PC-9 (cell line): ENCODE data around the gene BLZF1. TPM values are rescaled to one million over a fixed set of nuclear protein-coding genes. Genes with fewer than 3 reads are reported as not detected.

ENCODE experiments used
- BruUV-seq: library from RNA; stranded (reverse); fragments of 400-500 nt; replicated peaks from 2 replicates; lab custom pipeline; 2021; lab: Mats Ljungman, UMichigan
- CTCF ChIA-PET: fragments of 300-600 bp; sonication (Branson Sonifier 250); formaldehyde crosslinking; loops from one replicate; lab custom pipeline; 2022; ENCODE audit warnings: antibody characterized with exemption; lab: Charles Lee
- POLR2A ChIA-PET: fragments of 300-600 bp; sonication (Branson Sonifier 250); formaldehyde crosslinking; loops from one replicate; lab custom pipeline; 2022; ENCODE audit warnings: antibody characterized with exemption; ENCODE audit not compliant: unreplicated experiment; lab: Charles Lee
- DNase-seq, 2 experiments: peaks; one replicate each; pipeline versions ENCODE4 v3.0.0 to v3.0.0-alpha.2; 2015 to 2022; ENCODE audit warnings: mixed read lengths in 1 of 2
- H2AFZ ChIP-seq: fragments of 200-600 bp; sonication (generic); 2 replicates; pipeline ENCODE4 v1.8.1; 2017; ENCODE audit warnings: antibody characterized with exemption
- H3F3A ChIP-seq: fragments of 200-600 bp; sonication (generic); 2 replicates; pipeline ENCODE4 v1.8.1; 2017; ENCODE audit warnings: antibody characterized with exemption, mild to moderate bottlenecking, low read depth; ENCODE audit not compliant: insufficient read depth
- H3K27ac ChIP-seq: fragments of 200-600 bp; sonication (generic); 2 replicates; pipeline ENCODE4 v1.6.1; 2016; ENCODE audit warnings: mixed run types
- H3K27me3 ChIP-seq: fragments of 200-600 bp; sonication (generic); 2 replicates; pipeline ENCODE4 v1.6.1; 2016; ENCODE audit warnings: low read depth, mixed run types; ENCODE audit not compliant: insufficient read depth
- H3K36me3 ChIP-seq: fragments of 200-600 bp; sonication (generic); 2 replicates; pipeline ENCODE4 v1.6.1; 2016; ENCODE audit warnings: low read depth, mixed run types
- H3K4me1 ChIP-seq: fragments of 200-600 bp; sonication (generic); replicated peaks from 2 replicates; pipeline ENCODE4 v1.6.1; 2016; ENCODE audit warnings: mixed run types; ENCODE audit not compliant: insufficient read depth
- H3K4me2 ChIP-seq: fragments of 200-600 bp; sonication (generic); 2 replicates; pipeline ENCODE4 v1.6.1; 2017; ENCODE audit warnings: mixed run types
- H3K4me3 ChIP-seq: fragments of 200-600 bp; sonication (generic); 2 replicates; pipeline ENCODE4 v1.6.1; 2016; ENCODE audit warnings: mixed run types
- H3K79me2 ChIP-seq: fragments of 200-600 bp; sonication (generic); 2 replicates; pipeline ENCODE4 v1.6.1; 2017; ENCODE audit warnings: low read depth, mixed run types
- H3K9me2 ChIP-seq: fragments of 200-600 bp; sonication (generic); 2 replicates; pipeline ENCODE4 v1.8.1; 2017; ENCODE audit warnings: mild to moderate bottlenecking; ENCODE audit not compliant: insufficient read depth
- H3K9me3 ChIP-seq: fragments of 200-600 bp; sonication (generic); 2 replicates; pipeline ENCODE4 v1.8.1; 2016; ENCODE audit warnings: low read depth; ENCODE audit not compliant: insufficient read depth
- H4K20me1 ChIP-seq: fragments of 200-600 bp; sonication (generic); 2 replicates; pipeline ENCODE4 v1.8.1; 2017; ENCODE audit not compliant: insufficient read depth
- EZH2 ChIP-seq: fragments of 200-600 bp; sonication (generic); IDR thresholded peaks from 2 replicates; pipeline ENCODE4 v1.8.0; 2017; ENCODE audit warnings: antibody characterized with exemption, low read depth
- intact Hi-C: fragments of 100-400 bp; cut with micrococcal nuclease; formaldehyde crosslinking; loops from one replicate; pipeline ENCODE4 v1.10.0; 2022; ENCODE audit not compliant: unreplicated experiment
- total RNA-seq: library from RNA; stranded (reverse); gene quantifications from 2 replicates; pipeline ENCODE4 v1.2.3, GENCODE V29; 2021
- TF ChIP-seq, protein P1 (sequence below): fragments of 200-600 bp; sonication (generic); conservative IDR thresholded peaks from 2 replicates; pipeline ENCODE4 v1.6.1; 2017; ENCODE audit warnings: mixed run types, antibody characterized with exemption, mild to moderate bottlenecking, moderate library complexity

Gene BLZF1
- total RNA-seq, 1 experiment from 2014 or later, result 15.6 TPM

DNA sequence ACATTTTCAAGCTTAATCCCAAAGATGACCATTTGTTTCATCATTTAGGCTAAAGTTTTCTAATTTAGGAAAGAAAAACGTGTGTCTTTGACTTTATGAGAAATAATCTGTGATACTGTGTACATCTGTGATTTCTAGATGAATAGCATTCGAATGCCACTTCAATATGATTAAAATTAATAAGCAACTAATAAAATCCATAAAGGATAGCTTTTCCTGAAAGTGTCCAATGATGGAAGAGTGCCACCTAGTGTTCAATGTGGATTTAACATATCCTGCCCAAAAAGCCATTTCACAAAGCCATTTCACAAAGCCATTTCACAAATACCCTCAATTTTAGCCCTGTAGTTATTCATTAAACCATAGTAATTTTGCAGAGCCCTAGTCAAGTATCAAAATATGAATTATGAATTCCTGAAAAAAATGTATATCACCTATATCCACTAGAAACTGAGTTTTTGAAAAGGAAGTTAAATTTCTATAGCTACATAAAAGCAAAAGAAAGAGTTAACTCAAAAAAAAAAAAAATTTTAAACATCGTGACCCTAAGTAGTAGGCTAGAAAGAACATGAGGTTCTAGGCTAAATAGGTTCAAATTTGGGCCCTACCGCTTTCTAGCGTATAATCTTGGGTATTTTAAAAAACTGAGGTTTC is 19.5 kb upstream of the BLZF1 start:
- Histone ChIP-seq H3F3A (no peaks in the 10 kb centered on the region), H4K20me1 (no peaks in the 10 kb centered on the region), H3K4me2 (no peak overlapping the region), H3K4me1 (no peaks in the 10 kb centered on the region), H2AFZ (no peak overlapping the region), H3K27me3 (no peaks in the 10 kb centered on the region), H3K9me3 (no peaks in the 10 kb centered on the region), H3K36me3 (no peaks in the 10 kb centered on the region), H3K9me2 (no peaks in the 10 kb centered on the region), H3K79me2 (no peaks in the 10 kb centered on the region), H3K4me3 (no peak overlapping the region), H3K27ac (no peak overlapping the region)
- intact Hi-C loops, result loop anchor here (1.0 to 10.0 kb wide), 5 partner anchors 216 to 1006 kb away; no protein-coding TSS in a partner anchor
- CTCF ChIA-PET, result interaction anchor here (0.6 to 2.4 kb wide), 8 partner anchors 19 to 1006 kb away, joined by 3 to 28 read pairs (median 6); partner anchors contain the start of genes BLZF1 and NME7
- POLR2A ChIA-PET, result interaction anchor here (0.6 kb wide), 1 partner anchor 288 kb away, joined by 3 read pairs; no protein-coding TSS in a partner anchor
- no TSS peak for BruUV-seq
- TF ChIP-seq, protein P1, sequence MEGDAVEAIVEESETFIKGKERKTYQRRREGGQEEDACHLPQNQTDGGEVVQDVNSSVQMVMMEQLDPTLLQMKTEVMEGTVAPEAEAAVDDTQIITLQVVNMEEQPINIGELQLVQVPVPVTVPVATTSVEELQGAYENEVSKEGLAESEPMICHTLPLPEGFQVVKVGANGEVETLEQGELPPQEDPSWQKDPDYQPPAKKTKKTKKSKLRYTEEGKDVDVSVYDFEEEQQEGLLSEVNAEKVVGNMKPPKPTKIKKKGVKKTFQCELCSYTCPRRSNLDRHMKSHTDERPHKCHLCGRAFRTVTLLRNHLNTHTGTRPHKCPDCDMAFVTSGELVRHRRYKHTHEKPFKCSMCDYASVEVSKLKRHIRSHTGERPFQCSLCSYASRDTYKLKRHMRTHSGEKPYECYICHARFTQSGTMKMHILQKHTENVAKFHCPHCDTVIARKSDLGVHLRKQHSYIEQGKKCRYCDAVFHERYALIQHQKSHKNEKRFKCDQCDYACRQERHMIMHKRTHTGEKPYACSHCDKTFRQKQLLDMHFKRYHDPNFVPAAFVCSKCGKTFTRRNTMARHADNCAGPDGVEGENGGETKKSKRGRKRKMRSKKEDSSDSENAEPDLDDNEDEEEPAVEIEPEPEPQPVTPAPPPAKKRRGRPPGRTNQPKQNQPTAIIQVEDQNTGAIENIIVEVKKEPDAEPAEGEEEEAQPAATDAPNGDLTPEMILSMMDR, result peak; percentile 91
- no peak for TF ChIP-seq EZH2
- no peak for DNase-seq

DNA sequence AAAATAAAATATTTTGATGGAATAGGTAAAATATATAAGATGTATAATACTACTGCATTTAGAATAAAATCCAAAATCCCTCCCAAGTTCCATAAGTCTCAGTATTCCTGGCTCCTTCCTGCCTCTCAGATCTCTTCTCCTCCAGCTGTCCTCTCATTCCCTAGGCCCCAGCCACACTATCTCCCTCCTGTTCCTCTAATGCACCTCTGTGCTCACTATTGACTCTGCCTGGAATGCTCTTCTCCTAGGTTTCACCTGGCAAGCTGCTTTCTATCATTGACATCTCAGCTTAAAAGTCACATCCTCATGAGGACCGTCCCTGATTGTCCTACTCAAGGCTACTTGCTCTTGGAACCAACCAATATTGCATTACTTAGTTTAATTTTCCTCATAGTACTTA is 7.6 kb upstream of the BLZF1 start:
- no peak for TF ChIP-seq EZH2
- TF ChIP-seq, protein P1, result no peak
- H3K36me3 ChIP-seq, result no peaks in the 10 kb centered on the region
- H4K20me1 ChIP-seq, result no peaks in the 10 kb centered on the region; the same call in 1 of the 2 replicates
- no TSS peak for BruUV-seq
- ChIA-PET POLR2A (no interaction called here), CTCF (no interaction called here)
- H3K4me1 ChIP-seq, result peaks cover 24% of the 10 kb centered on the region; the same call in 1 of the 2 replicates
- no peak for DNase-seq
- no peak overlapping the region for H2AFZ ChIP-seq
- no peak overlapping the region for H3K27ac ChIP-seq
- H3K27me3 ChIP-seq, result no peaks in the 10 kb centered on the region
- peaks cover 6% of the 10 kb centered on the region; the same call in 1 of the 2 replicates for H3K9me2 ChIP-seq
- peaks cover 11% of the 10 kb centered on the region; the same call in 1 of the 2 replicates for H3F3A ChIP-seq
- H3K4me2 ChIP-seq, result no peak overlapping the region
- no peak overlapping the region for H3K4me3 ChIP-seq
- peaks cover 7% of the 10 kb centered on the region for H3K9me3 ChIP-seq
- intact Hi-C loops, result no loop called here
- no peaks in the 10 kb centered on the region for H3K79me2 ChIP-seq

- H3K79me2 ChIP-seq, result no peaks in the 10 kb centered on the region
- CTCF ChIA-PET, result no interaction called here
- no TSS peak for BruUV-seq
Observed at GRCh38 chr1:169361281-169361680, 6.7 kb upstream of the BLZF1 start.

More at GRCh38 chr1:169361281-169361680, 6.7 kb upstream of the BLZF1 start:
- TF ChIP-seq, protein P1, result no peak
- TF ChIP-seq EZH2, result no peak
- Histone ChIP-seq H3K4me1 (peaks cover 26% of the 10 kb centered on the region), H3F3A (peaks cover 11% of the 10 kb centered on the region; the same call in 1 of the 2 replicates), H2AFZ (no peak overlapping the region), H3K27ac (no peak overlapping the region), H3K4me3 (no peak overlapping the region), H3K9me2 (peaks cover 6% of the 10 kb centered on the region; the same call in 1 of the 2 replicates), H3K36me3 (no peaks in the 10 kb centered on the region), H3K9me3 (peaks cover 12% of the 10 kb centered on the region), H3K27me3 (no peaks in the 10 kb centered on the region), H3K4me2 (no peak overlapping the region), H4K20me1 (no peaks in the 10 kb centered on the region; the same call in 1 of the 2 replicates)
- DNase-seq, result no peak
- intact Hi-C loops, result no loop called here
- POLR2A ChIA-PET, result no interaction called here
